SK-N-SH (cell line): ENCODE results near the gene LTBP2. TPM values are rescaled to one million over a fixed set of nuclear protein-coding genes. Genes with fewer than 3 reads are reported as not detected.

Experiments used
- CTCF ChIA-PET: fragments of 300-600, 350-600 bp; formaldehyde crosslinking; extraction: SDS; loops from one replicate; lab custom pipeline; 2021; lab: Yijun Ruan, JAX
- POLR2A ChIA-PET: fragments of 350-600 bp; sonication (Branson Sonifier 250); formaldehyde crosslinking; extraction: SDS; loops from one replicate; lab custom pipeline; 2020; ENCODE audit warnings: antibody characterized with exemption, inconsistent platforms; lab: Yijun Ruan, JAX
- DNase-seq: peaks from one replicate; pipeline ENCODE4 v3.0.0; 2012
- H2AFZ ChIP-seq: fragments of 200-600 bp; sonication (generic); 2 replicates; pipeline ENCODE4 v1.8.1; 2016; ENCODE audit warnings: antibody characterized with exemption, mild to moderate bottlenecking, low read depth
- H3F3A ChIP-seq: fragments of 200-600 bp; sonication (generic); replicated peaks from 2 replicates; pipeline ENCODE3; 2016; ENCODE audit warnings: antibody characterized with exemption, mild to moderate bottlenecking; ENCODE audit not compliant: insufficient read depth
- H3K27ac ChIP-seq, 2 experiments: fragments of 200-500 bp in 1 of 2; fragments of 200-600 bp in 1 of 2; sonication (Bioruptor generic) in 1 of 2; sonication (generic), shearing (Covaris generic) in 1 of 2; 2 replicates each; pipeline versions ENCODE4 v1.5.1 to v1.6.1; 2014 to 2016; ENCODE audit warnings: low read depth in 2 of 2, inconsistent platforms in 1 of 2, low read length in 1 of 2, mild to moderate bottlenecking in 1 of 2, mixed read lengths in 1 of 2
- H3K27me3 ChIP-seq: fragments of 200-600 bp; sonication (generic), shearing (Covaris generic); 2 replicates; pipeline ENCODE4 v1.6.1; 2016; ENCODE audit warnings: mixed run types; ENCODE audit not compliant: insufficient read depth
- H3K36me3 ChIP-seq, 2 experiments: fragments of 200-500 bp in 1 of 2; fragments of 200-600 bp in 1 of 2; sonication (Bioruptor generic) in 1 of 2; sonication (generic) in 1 of 2; replicated peaks in 1 of 2; 2 replicates each; pipeline versions ENCODE3 to v1.5.1; 2014 to 2016; ENCODE audit warnings: low read length in 1 of 2, mild to moderate bottlenecking in 1 of 2; ENCODE audit not compliant: insufficient read depth in 2 of 2, control insufficient read depth in 1 of 2
- H3K4me1 ChIP-seq, 2 experiments: fragments of 200-500 bp in 1 of 2; fragments of 200-600 bp in 1 of 2; sonication (Bioruptor generic) in 1 of 2; sonication (generic), shearing (Covaris generic) in 1 of 2; 2 replicates each; pipeline versions ENCODE4 v1.5.1 to v1.6.1; 2014 to 2016; ENCODE audit warnings: low read depth in 1 of 2, low read length in 1 of 2, mixed run types in 1 of 2; ENCODE audit not compliant: insufficient read depth in 2 of 2, control insufficient read depth in 1 of 2
- H3K4me2 ChIP-seq: fragments of 200-600 bp; sonication (generic), shearing (Covaris generic); 2 replicates; pipeline ENCODE4 v1.6.1; 2017; ENCODE audit warnings: mixed run types
- H3K4me3 ChIP-seq, 2 experiments: fragments of 200-500 bp in 1 of 2; fragments of 200-600 bp in 1 of 2; sonication (Bioruptor generic) in 1 of 2; sonication (generic), shearing (Covaris generic) in 1 of 2; 2 replicates each; pipeline versions ENCODE4 v1.5.1 to v1.8.1; 2014 to 2016; ENCODE audit warnings: low read depth in 2 of 2, inconsistent platforms in 1 of 2, low read length in 1 of 2, mild to moderate bottlenecking in 1 of 2, mixed read lengths in 1 of 2, moderate library complexity in 1 of 2
- H3K79me2 ChIP-seq: fragments of 200-600 bp; sonication (generic); 2 replicates; pipeline ENCODE4 v1.8.1; 2017; ENCODE audit warnings: mild to moderate bottlenecking; ENCODE audit not compliant: insufficient read depth
- H3K9ac ChIP-seq: fragments of 200-600 bp; sonication (generic); 2 replicates; pipeline ENCODE4 v1.6.1; 2017; ENCODE audit warnings: mixed run types
- H3K9me2 ChIP-seq: fragments of 200-600 bp; sonication (generic); 2 replicates; pipeline ENCODE4 v1.6.1; 2017; ENCODE audit warnings: mixed run types
- H3K9me3 ChIP-seq: fragments of 200-600 bp; sonication (generic); 2 replicates; pipeline ENCODE4 v1.6.1; 2017; ENCODE audit warnings: mixed run types, mild to moderate bottlenecking, moderate library complexity
- H4K20me1 ChIP-seq: fragments of 200-600 bp; sonication (generic); 2 replicates; pipeline ENCODE4 v1.6.1; 2017; ENCODE audit warnings: mild to moderate bottlenecking, mixed run types; ENCODE audit not compliant: insufficient read depth
- CHD2 ChIP-seq: fragments of 150-350 bp; IDR thresholded peaks from 2 replicates; pipeline ENCODE4 v1.6.1; 2018; ENCODE audit warnings: low read length; ENCODE audit not compliant: partially characterized antibody
- CTCF ChIP-seq: fragments of 200-600 bp; sonication (generic); IDR thresholded peaks from 2 replicates; pipeline ENCODE4 v1.6.1; 2017; ENCODE audit warnings: antibody characterized with exemption, mild to moderate bottlenecking, moderate library complexity
- EP300 ChIP-seq, 2 experiments: IDR thresholded peaks; 2 replicates each; pipeline versions ENCODE4 v1.4.0 to v1.6.1; 2012; ENCODE audit warnings: borderline replicate concordance in 1 of 2, low read depth in 1 of 2, low read length in 1 of 2
- EZH2phosphoT487 ChIP-seq: fragments of 200-600 bp; sonication (generic); IDR thresholded peaks from 2 replicates; pipeline ENCODE4 v1.6.1; 2017; ENCODE audit warnings: low read depth, mixed run types, mild to moderate bottlenecking, antibody characterized with exemption, moderate library complexity, borderline replicate concordance
- FOSL2 ChIP-seq: IDR thresholded peaks from 2 replicates; pipeline ENCODE4 v1.4.0; 2012; ENCODE audit warnings: low read depth, mild to moderate bottlenecking, moderate library complexity, borderline replicate concordance
- GABPA ChIP-seq: IDR thresholded peaks from 2 replicates; pipeline ENCODE4 v1.4.0; 2012; ENCODE audit warnings: low read depth, mild to moderate bottlenecking
- GATA2 ChIP-seq: sonication (generic); formaldehyde crosslinking; IDR thresholded peaks from 2 replicates; pipeline ENCODE4 v1.5.0; 2020; ENCODE audit warnings: mild to moderate bottlenecking, missing genetic modification reagents
- IRF3 ChIP-seq: fragments of 150-350 bp; IDR thresholded peaks from 2 replicates; pipeline ENCODE4 v1.6.1; 2016; ENCODE audit warnings: mild to moderate bottlenecking, low read depth, low read length
- JUND ChIP-seq: IDR thresholded peaks from 2 replicates; pipeline ENCODE4 v1.4.0; 2012
- MAX ChIP-seq: IDR thresholded peaks from 2 replicates; pipeline ENCODE4 v1.4.0; 2012; ENCODE audit warnings: low read depth
- MXI1 ChIP-seq: IDR thresholded peaks from 2 replicates; pipeline ENCODE4 v1.6.1; 2012; ENCODE audit warnings: mild to moderate bottlenecking, low read depth, low read length, improper control_type of control experiment
- NFIC ChIP-seq: IDR thresholded peaks from 2 replicates; pipeline ENCODE4 v1.4.0; 2012; ENCODE audit warnings: borderline replicate concordance
- POLR2AphosphoS5 ChIP-seq: IDR thresholded peaks from 2 replicates; pipeline ENCODE4 v1.6.1; 2012; ENCODE audit warnings: low read depth, low read length
- REST ChIP-seq: IDR thresholded peaks from 2 replicates; pipeline ENCODE4 v1.6.1; 2012; ENCODE audit warnings: mild to moderate bottlenecking, low read depth, low read length, moderate library complexity
- SIN3A ChIP-seq: IDR thresholded peaks from 2 replicates; pipeline ENCODE4 v1.6.1; 2012; ENCODE audit warnings: low read depth, mild to moderate bottlenecking, low read length, moderate library complexity, borderline replicate concordance
- TAF1 ChIP-seq: IDR thresholded peaks from 2 replicates; pipeline ENCODE4 v1.6.1; 2012; ENCODE audit warnings: low read depth, mild to moderate bottlenecking, low read length, moderate library complexity, borderline replicate concordance
- TCF12 ChIP-seq: IDR thresholded peaks from 2 replicates; pipeline ENCODE4 v1.4.0; 2012
- TEAD4 ChIP-seq: IDR thresholded peaks from 2 replicates; pipeline ENCODE4 v1.4.0; 2012; ENCODE audit warnings: mild to moderate bottlenecking, borderline replicate concordance; ENCODE audit not compliant: insufficient read depth
- USF1 ChIP-seq: IDR thresholded peaks from 2 replicates; pipeline ENCODE4 v1.4.0; 2012; ENCODE audit warnings: low read depth, borderline replicate concordance
- WGBS: methylation state at CpG from one replicate; pipeline ENCODE4 v1.1.6; 2017; ENCODE audit warnings: low lambda C conversion rate; 5-methylcytosine and 5-hydroxymethylcytosine counted together
- polyA plus RNA-seq, 3 experiments: library from polyadenylated mRNA; depleted of rRNA; stranded (reverse); fragments of >200 nt; gene quantifications; 2 replicates each; pipeline ENCODE4 v1.2.3, GENCODE V29; 2012

The LTBP2 gene
- polyA plus RNA-seq, 1 of the 3 experiments (the other 2 are of a cell fraction): 58.8 TPM

- 72% methylated on average over 3 of the region's 3 CpGs for WGBS
- no peak overlapping the region for H3K4me2 ChIP-seq
- peaks cover 2 to 37% of the 10 kb centered on the region in 2 experiments; a peak in 3 of 4 replicates for H3K4me1 ChIP-seq
- peaks cover 50 to 70% of the 10 kb centered on the region in 2 experiments for H3K36me3 ChIP-seq
- no peaks in the 10 kb centered on the region for H4K20me1 ChIP-seq
- peaks cover 55% of the 10 kb centered on the region for H3F3A ChIP-seq
- POLR2A ChIA-PET: no interaction called here
- H3K4me3 ChIP-seq: no peak overlapping the region
- peak overlapping the region in 1 of 2 experiments; percentile 73; a peak in 2 of 4 replicates for H3K27ac ChIP-seq
- H3K9me3 ChIP-seq: no peaks in the 10 kb centered on the region
- H3K79me2 ChIP-seq: no peaks in the 10 kb centered on the region
- H2AFZ ChIP-seq: no peak overlapping the region
- TF ChIP-seq TAF1: no peak
- TF ChIP-seq MAX: no peak
- TF ChIP-seq GABPA: no peak
- no peaks in the 10 kb centered on the region for H3K27me3 ChIP-seq
- H3K9ac ChIP-seq: no peak overlapping the region
- H3K9me2 ChIP-seq: no peaks in the 10 kb centered on the region
- no peak for DNase-seq
- CTCF ChIA-PET: interaction anchor here (1.4 kb wide), 1 partner anchor 159 kb away, joined by 5 read pairs; no protein-coding TSS in a partner anchor
These were observed 48.1 kb upstream of the LTBP2 start for GRCh38 chr14:74660167-74660566.

GRCh38 chr14:74658535-74659131 is 46.6 kb upstream of the LTBP2 start:
- DNase-seq: no peak
- no peak overlapping the region for H3K4me3 ChIP-seq
- no peaks in the 10 kb centered on the region for H3K9me3 ChIP-seq
- no peak overlapping the region for H3K9ac ChIP-seq
- ChIA-PET CTCF (interaction anchor here (1.4 kb wide), 1 partner anchor 158 kb away, joined by 5 read pairs; no protein-coding TSS in a partner anchor), POLR2A (no interaction called here)
- H3K4me1 ChIP-seq: peaks cover 6 to 46% of the 10 kb centered on the region in 2 experiments; a peak in 3 of 4 replicates
- H3K79me2 ChIP-seq: no peaks in the 10 kb centered on the region
- H2AFZ ChIP-seq: no peak overlapping the region
- no peaks in the 10 kb centered on the region for H4K20me1 ChIP-seq
- peaks cover 58 to 62% of the 10 kb centered on the region in 2 experiments for H3K36me3 ChIP-seq
- H3K27ac ChIP-seq: peak overlapping the region in 1 of 2 experiments; percentile 73; a peak in 2 of 4 replicates
- H3K9me2 ChIP-seq: no peaks in the 10 kb centered on the region
- WGBS: 93% methylated on average over 1 of the region's 1 CpG
- peaks cover 56% of the 10 kb centered on the region for H3F3A ChIP-seq
- H3K27me3 ChIP-seq: no peaks in the 10 kb centered on the region
- no peak overlapping the region for H3K4me2 ChIP-seq
- no peak for TF ChIP-seq NFIC
- 0 out of 2 replicates have a peak, but pooled peaks have one; percentile 10 for TF ChIP-seq TEAD4
- no peak for TF ChIP-seq IRF3
- no peak for TF ChIP-seq EP300 (IDR thresholded peaks at IDR 0.05; ENCODE audit: borderline replicate concordance in 1 of 2, low read depth in 1 of 2, low read length in 1 of 2)
- no peak for TF ChIP-seq POLR2AphosphoS5
- TF ChIP-seq TCF12: 0 out of 2 replicates have a peak, but pooled peaks have one; percentile 7
- no peak for TF ChIP-seq REST
- TF ChIP-seq CHD2: no peak
- TF ChIP-seq FOSL2: peak; percentile 38; the same call in 1 of the 2 replicates
- TF ChIP-seq CTCF: no peak
- no peak for TF ChIP-seq MXI1
- no peak for TF ChIP-seq EZH2phosphoT487
- peak; percentile 40 for TF ChIP-seq JUND
- no peak for TF ChIP-seq SIN3A
- TF ChIP-seq USF1: no peak
- TF ChIP-seq GATA2: no peak
